Stimulated activated CD8-positive, alpha-beta memory T cell treated with anti-CD3 and anti-CD28 coated beads, Interleukin-15, amount 100 ng/mL, for 4 hours (primary cell): Measurements from ENCODE around the gene REXO1.

Source experiments
- DNase-seq, 2 donors: peaks; one replicate each; pipeline ENCODE4 v3.0.0-alpha.2; 2020; ENCODE audit warnings: low read depth in 2 of 2

Gene REXO1

GRCh38 chr19:1791879-1792278, 56.4 kb downstream of the REXO1 start:
- DNase-seq = no peak

DNA sequence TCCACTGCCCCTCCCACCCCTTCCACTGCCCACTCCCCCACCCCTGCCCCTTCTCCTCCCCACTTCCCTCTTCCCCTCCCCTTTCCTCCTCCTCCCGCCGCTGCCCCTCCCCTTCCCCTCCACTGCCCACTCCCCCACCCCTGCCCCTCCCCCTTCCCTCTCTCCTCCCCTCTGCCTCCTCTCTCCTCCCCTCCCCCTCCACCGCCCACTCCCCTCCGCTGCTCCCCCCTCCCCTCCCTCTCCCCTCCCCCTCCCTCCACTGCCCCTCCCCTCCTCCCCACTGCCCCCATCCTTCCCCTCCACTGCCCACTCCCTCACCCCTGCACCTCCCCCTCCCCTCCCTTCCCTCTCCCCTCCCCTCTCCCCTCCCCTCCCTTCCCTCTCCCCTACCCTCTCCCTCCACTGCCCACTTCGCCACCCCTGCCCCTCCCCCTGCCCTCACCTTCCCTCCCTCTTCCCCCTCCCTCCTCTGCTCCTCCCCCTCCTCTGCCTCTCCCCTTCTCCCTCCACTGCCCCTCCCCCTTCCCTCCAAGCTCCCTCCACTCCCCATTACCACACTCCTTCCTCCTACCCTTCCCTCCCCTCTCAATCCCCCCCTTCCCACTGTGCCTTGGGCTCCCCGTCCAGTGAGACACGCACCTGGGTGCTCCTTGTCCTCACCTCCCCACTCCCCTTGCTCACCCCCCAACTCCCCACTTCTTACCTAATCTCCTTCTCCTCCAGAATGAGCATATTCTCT, 58.1 kb downstream of the REXO1 start:
- DNase-seq = no peak

DNA sequence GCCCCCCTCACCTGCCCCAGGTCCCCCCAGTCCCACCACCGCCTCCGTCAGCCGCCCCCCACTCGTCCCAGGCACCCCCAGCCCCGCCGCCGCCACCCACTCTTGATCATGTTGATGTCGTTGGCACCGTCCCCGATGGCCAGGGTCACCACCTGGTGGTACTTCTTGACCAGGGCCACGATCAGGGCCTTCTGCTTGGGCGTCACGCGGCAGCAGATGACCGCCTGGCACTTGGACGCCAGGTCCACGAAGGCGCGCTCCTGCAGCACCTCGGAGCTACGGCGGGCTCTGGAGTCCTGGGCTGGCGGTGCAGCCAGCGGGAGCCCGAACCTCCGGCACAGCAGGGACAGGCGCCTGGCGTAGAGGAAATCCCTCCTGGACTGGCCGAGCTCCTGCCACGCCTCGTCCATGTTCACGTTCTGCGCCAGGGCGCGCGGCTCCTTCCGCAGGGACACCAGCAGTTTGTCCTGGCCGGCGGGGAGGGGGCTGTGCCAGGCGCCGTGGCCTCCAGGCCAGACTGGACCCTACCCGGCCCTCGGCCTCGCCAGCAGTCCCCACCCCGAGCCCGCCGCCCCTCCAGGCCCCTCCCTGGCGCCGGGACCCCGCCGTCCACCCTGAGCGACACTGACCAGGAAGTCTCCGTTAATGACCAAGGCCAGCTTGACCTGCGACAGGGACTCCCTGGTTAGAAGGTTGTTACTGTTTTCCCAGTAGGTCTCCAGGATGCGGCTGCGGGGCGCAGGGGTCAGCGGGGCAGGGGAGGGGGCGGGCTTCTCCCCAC, 58.8 kb downstream of the REXO1 start:
- no peak for DNase-seq

- no peak for DNase-seq
Measured at GRCh38 chr19:1787116-1787515, 61.2 kb downstream of the REXO1 start.

GRCh38 chr19:1786668-1787067, 61.6 kb downstream of the REXO1 start:
- DNase-seq = no peak

DNA sequence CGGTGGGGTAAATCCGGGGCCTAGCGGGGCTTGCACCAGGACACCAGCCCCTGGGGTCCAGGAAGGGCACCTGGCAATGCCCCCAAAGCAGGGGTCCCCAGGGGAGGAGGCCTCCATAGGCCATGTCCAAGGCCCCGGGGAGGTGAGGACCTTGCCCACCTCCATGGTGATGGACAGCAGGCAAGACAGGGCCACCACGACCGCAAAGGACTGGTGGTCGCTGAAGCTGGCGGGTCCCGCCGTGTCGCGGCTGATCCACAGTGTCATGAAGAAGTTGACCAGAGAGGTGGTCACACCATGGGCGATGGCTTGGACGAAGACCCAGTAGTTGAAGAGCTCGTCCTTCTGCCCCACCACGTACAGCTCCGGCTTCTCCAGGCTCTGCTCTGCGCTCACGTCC, 63.0 kb downstream of the REXO1 start:
- DNase-seq = no peak

- DNase-seq = no peak
Measured at GRCh38 chr19:1783874-1784273, 64.4 kb downstream of the REXO1 start.

DNA sequence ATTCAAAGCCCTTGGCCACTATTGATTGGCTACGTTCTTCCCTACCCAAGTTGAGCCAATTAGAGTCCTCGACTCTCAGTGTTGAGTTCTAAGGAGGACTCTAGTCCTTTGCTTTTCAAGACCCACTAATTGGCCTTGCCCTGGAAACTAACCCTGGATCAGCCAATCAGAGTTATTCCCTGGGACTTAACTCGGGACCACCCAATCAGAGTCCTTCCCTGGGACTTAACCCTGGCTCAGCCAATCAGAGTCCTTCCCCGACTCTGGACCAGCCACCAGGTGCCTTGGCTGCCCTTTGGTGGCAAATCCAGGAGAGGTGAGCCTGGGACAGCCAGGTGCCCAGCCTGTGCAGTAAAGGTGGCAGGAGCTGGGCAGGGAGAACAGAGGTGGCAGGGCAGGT, 64.9 kb downstream of the REXO1 start:
- no peak for DNase-seq

DNA sequence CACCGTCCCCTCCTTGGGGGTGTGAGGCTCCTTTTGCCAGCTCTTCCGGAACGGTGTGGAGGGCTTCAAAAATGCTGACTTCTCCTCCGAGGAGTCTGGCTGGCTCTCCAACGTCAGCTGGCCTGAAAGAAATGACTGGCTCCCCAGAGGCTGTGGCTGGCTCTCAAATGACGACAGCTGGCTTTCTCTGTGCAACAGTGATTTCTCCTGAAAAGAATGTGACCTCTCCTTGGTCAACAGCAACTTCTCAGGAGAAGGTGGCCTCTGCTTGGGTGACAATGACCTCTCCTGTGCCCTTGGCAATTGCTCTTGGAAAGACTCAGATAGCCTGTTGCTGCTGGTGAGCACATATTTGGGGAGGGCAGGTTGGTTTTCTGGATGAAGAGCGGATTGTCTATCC, 65.8 kb downstream of the REXO1 start:
- DNase-seq = no peak

GRCh38 chr19:1780272-1780958, 67.9 kb downstream of the REXO1 start:
- DNase-seq = no peak

DNA sequence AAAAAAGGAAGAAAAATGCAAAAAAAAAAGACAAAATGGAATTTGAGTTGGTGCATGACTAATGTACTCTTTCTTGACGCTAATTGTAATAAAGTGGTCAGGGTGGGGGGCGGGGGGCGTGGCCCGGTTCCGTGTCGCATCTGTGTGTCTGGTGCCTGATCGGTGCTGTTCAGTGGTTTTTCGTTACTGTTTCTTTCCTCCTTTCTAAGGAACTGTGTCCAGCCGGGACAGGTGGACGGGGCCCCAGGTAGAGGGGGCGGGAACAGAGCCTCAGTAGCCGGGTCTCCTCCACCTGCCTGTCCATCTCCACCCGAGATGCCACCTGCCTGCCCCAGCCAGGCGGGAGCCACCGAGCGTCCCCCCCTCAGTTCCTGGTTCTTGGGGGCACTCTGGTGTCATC, 68.7 kb downstream of the REXO1 start:
- DNase-seq = no peak

- no peak for DNase-seq
Measured at GRCh38 chr19:1777149-1777548, 71.1 kb downstream of the REXO1 start.

DNA sequence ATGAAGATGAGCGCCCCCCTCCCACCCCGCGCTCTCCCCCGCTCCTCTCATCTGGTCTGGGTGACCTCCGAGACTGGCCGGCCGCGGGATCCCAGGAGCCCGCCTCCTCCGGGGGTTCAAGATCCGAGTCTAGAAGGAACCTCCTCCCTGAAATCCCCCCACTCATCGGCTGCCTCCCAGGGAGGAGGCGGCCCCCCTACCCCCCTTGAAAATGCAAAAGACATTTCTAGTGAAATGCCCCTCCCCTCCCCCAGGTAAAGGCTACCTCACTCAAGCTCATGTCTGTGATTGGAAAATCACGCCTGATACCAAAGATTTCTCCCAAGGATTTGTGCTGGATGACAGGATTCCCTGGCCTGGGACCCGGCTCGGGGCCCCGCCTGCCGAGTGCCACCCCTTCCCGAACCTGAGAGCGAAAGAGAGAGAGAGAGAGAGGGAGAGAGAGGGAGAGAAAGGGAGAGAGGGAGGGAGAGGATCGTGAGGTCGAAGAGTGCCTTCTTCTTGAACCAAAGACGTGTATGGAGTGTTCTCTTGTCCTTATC, 71.6 kb downstream of the REXO1 start:
- DNase-seq = no peak

GRCh38 chr19:1775951-1776605, 72.2 kb downstream of the REXO1 start:
- no peak for DNase-seq

DNA sequence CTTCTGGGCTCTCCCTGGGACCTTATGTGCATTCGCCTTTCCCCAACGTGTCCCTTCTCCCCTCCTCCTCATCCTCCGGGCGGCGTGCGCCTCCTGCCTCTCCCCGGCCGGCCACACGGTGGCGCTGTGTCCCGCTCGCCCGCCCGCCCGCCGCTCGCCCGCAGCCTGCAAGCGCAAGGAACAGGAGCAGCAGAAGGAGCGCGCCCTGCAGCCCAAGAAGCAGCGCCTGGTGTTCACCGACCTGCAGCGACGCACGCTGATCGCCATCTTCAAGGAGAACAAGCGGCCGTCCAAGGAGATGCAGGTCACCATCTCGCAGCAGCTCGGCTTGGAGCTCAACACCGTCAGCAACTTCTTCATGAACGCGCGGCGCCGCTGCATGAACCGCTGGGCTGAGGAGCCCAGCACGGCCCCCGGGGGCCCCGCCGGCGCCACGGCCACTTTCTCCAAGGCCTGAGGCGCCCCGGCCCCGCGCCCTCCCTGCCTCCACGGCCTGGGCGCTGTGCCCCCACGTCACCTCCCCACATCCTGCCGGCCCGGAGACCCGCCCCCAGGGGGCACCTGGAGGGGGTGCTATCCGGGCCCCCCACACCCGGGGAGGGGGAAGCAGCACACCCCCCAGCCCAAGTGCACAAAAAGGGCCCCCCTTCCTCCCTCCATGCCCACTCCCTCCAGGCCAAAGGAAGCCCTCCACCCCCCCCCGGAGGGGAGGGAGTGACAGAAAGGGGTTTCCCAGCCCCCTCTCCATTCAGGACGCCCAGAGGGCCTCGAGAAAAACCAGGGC, 73.1 kb downstream of the REXO1 start:
- no peak for DNase-seq

DNA sequence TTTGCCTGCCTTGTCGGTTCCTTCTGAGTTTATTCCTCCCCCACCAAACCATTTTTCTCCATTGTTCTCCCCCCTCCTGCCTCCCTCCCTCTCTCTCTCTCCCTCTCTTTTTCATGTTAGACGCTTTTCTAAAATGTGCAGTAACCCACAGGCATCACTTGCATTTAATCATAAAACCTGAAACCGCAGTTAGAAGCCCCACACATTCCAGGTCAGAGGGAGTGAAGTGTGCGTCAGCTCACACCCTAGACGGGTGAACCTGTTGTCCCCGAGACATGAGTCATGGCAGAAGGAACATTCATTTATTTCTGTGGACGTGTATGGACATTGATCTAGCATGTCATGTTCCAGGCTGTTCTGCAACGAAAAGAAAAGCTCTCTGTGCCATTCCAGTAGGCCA, 75.1 kb downstream of the REXO1 start:
- DNase-seq = no peak

- DNase-seq = no peak
Measured at GRCh38 chr19:1770866-1771576, 77.3 kb downstream of the REXO1 start.

DNA sequence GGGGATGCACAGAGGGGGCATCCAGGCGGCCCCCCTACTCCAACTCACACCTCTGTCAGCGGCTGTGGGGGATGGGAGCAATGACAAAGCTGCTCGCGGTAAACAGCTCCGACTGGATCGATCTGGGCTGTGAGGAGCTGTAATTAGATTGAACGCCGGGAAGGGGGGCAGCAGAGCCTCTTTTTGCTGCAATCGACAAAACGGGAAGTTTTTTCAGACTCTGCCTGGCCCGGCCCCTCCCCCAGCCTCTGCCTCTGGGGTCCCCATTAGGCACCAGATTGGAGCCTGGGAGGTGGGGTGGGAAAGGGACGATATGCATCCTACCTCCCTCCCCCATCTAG, 78.7 kb downstream of the REXO1 start:
- no peak for DNase-seq

DNA sequence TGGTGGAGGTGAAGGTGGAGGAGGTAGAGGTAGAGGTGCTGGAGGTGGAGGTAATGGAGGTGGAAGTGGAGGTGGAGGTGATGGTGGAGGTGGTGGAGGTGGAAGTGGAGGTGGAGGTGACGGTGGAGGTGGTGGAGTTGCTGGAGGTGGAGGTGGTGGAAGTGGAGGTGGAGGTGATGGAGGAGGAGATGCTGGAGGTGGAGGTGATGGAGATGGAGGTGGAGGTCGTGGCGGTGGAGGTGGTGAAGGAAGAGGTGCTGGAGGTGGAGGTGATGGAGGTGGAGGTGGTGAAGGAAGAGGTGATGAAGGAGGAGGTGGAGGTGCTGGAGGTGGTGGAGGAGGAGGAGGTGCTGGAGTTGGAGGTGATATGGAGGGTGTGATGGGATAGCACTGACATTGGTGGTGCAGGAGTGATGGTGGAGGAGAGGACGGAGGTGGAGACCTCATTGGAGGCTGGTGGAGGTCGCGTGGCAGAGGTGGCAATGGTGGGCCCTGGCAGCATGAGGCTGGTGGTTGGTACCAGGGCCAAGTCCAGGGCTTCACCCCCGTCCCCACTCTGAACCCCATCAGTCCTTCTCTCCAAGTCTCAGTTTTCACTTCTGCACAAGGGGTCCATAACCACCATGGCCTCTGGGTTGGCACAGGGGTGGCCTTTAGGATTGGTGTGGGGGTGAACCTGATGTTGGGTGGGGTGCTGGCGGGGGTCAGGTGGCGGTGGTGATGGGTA, 79.2 kb downstream of the REXO1 start:
- no peak for DNase-seq

- no peak for DNase-seq
Measured at GRCh38 chr19:1768248-1768647, 80.0 kb downstream of the REXO1 start.
